Measurements from ENCODE around the gene NBAS.

- TF ChIP-seq POLR2AphosphoS5 (IDR thresholded peaks at IDR 0.05) (no peak), CTCF (IDR thresholded peaks at IDR 0.05) (no peak), EP300 (IDR thresholded peaks at IDR 0.05) (no peak)
Measured at GRCh38 chr2:15172825-15173224, 388.3 kb downstream of the NBAS start.
